ENCODE data around the gene MRPL1. TPM values are rescaled to one million over a fixed set of nuclear protein-coding genes. Genes with fewer than 3 reads are reported as not detected.

The MRPL1 gene
- total RNA-seq, 1 experiment from 2014 or later, result 53.3 TPM

GRCh38 chr4:77865259-77865658 lies 2.6 kb downstream of the MRPL1 start:
- Mint-ChIP-seq H3K4me1 (ENCODE audit: insufficient read depth, unreplicated experiment) (peaks cover 27% of the 10 kb centered on the region), H3K27me3 (ENCODE audit: insufficient read depth, unreplicated experiment) (no peaks in the 10 kb centered on the region), H3K4me3 (ENCODE audit: unreplicated experiment) (no peak overlapping the region), H3K27ac (ENCODE audit: low read depth, unreplicated experiment) (no peak overlapping the region), H3K36me3 (ENCODE audit: insufficient read depth, unreplicated experiment) (peaks cover 23% of the 10 kb centered on the region), H3K9me3 (ENCODE audit: unreplicated experiment) (no peaks in the 10 kb centered on the region)
- BruUV-seq (replicated peaks), result no TSS peak
- CTCF ChIA-PET, result interaction anchor here (0.5 to 0.7 kb wide), 3 partner anchors 30 to 123 kb away, joined by 3 to 5 read pairs (median 3); no protein-coding TSS in a partner anchor
- intact Hi-C loops (cut with micrococcal nuclease), result no loop called here
- no peak for TF ChIP-seq CTCF (IDR thresholded peaks at IDR 0.05; ENCODE audit: unreplicated experiment)
- POLR2A ChIA-PET, result interaction anchor here (0.6 to 4.2 kb wide), 4 partner anchors 17 to 120 kb away, joined by 3 to 49 read pairs (median 4); no protein-coding TSS in a partner anchor
- DNase-seq (ENCODE audit: unreplicated experiment), result no peak

DNA sequence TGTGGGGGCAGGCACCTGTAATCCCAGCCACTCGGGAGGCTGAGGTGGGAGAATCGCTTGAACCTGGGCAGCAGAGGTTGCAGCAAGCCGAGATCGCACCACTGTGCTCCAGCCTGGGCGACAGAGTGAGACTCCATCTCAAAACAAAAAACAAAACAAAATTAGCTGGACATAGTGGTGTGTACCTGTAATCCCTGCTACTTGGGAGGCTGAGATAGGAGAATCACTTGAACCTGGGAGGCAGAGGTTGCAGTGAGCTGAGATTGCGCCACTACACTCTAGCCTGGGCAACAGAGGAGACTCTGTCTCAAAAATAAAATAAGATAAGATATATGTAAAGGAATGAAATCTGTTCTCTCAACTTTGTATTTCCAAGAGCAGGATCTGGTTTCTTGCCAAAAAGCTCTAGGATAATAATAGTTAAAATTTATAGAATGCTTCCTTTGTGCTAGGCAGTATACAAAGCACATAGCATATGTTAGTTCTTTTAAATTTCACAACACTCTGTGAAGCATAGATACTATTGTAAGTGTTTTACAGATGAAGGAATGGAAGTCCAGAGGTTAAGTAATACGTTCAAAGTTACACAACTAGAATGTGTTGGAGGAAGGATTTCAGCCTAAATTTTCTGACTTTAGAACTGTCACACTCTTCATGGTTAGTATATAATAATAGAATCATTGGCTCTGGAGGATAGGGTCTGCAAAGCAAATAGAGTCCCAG lies 10.3 kb downstream of the MRPL1 start:
- POLR2A ChIA-PET, result no interaction called here
- no peaks in the 10 kb centered on the region for H3K9me3 Mint-ChIP-seq (ENCODE audit: unreplicated experiment)
- CTCF ChIA-PET, result interaction anchor here (0.6 to 2.1 kb wide), 2 partner anchors 11 to 621 kb away, joined by 5 to 6 read pairs; partner anchors contain the start of gene MRPL1
- DNase-seq (ENCODE audit: unreplicated experiment), result no peak
- no peak overlapping the region for H3K27ac Mint-ChIP-seq (ENCODE audit: low read depth, unreplicated experiment)
- peaks cover 32% of the 10 kb centered on the region for H3K36me3 Mint-ChIP-seq (ENCODE audit: insufficient read depth, unreplicated experiment)
- no peak for TF ChIP-seq CTCF (IDR thresholded peaks at IDR 0.05; ENCODE audit: unreplicated experiment)
- no peak overlapping the region for H3K4me3 Mint-ChIP-seq (ENCODE audit: unreplicated experiment)
- peaks cover 12% of the 10 kb centered on the region for H3K4me1 Mint-ChIP-seq (ENCODE audit: insufficient read depth, unreplicated experiment)
- intact Hi-C loops (cut with micrococcal nuclease), result no loop called here
- BruUV-seq (replicated peaks), result no TSS peak
- no peaks in the 10 kb centered on the region for H3K27me3 Mint-ChIP-seq (ENCODE audit: insufficient read depth, unreplicated experiment)

GRCh38 chr4:77877167-77877566 lies 14.5 kb downstream of the MRPL1 start:
- POLR2A ChIA-PET, result interaction anchor here (0.6 to 6.9 kb wide), 2 partner anchors 15 to 674 kb away, joined by 3 to 80 read pairs; partner anchors contain the start of gene MRPL1
- BruUV-seq (replicated peaks), result no TSS peak
- intact Hi-C loops (cut with micrococcal nuclease), result no loop called here
- no peak overlapping the region for H3K4me3 Mint-ChIP-seq (ENCODE audit: unreplicated experiment)
- H3K4me1 Mint-ChIP-seq (ENCODE audit: insufficient read depth, unreplicated experiment), result peaks cover 18% of the 10 kb centered on the region
- CTCF ChIA-PET, result no interaction called here
- peaks cover 28% of the 10 kb centered on the region for H3K36me3 Mint-ChIP-seq (ENCODE audit: insufficient read depth, unreplicated experiment)
- DNase-seq (ENCODE audit: unreplicated experiment), result no peak
- no peak overlapping the region for H3K27ac Mint-ChIP-seq (ENCODE audit: low read depth, unreplicated experiment)
- no peaks in the 10 kb centered on the region for H3K27me3 Mint-ChIP-seq (ENCODE audit: insufficient read depth, unreplicated experiment)
- TF ChIP-seq CTCF (IDR thresholded peaks at IDR 0.05; ENCODE audit: unreplicated experiment), result no peak
- H3K9me3 Mint-ChIP-seq (ENCODE audit: unreplicated experiment), result no peaks in the 10 kb centered on the region

DNA sequence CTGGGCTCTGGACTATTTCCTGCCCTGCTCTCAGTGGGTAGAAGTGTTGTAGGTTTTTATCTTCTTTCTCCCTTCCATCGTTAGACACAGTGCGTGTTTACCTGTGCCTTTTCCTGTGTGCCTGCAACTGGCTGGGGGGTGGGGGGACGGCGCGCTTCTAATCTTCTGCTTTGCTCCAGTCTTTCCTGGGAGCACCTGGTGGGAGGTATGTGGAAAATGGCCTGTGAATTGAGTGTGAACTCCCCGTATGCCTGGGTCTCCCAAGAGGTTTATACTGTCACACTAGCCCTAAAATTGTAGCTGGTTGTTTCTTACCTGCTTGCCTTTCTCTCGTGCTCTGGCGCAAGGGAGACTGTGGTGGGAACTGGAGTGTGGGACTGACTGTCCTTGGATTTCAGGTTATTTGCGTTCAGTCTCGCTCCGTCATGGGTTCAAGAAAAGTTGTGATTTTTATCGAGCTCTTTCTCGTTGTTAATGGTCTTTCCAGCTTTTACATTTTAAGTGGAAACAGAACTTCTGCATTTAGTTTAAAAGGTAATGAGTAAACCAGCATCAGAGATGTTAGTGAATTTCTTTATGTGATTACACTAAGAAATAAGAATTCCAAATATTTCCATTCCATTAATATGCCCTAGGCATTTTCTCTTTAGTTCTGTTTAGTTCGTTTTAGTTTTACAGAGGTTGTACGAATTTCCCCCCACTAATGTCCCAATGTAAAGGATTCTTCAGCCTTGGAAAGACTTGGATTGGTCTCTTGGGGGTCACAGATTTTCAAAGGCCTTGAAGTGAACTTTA lies 15.3 kb downstream of the MRPL1 start:
- Mint-ChIP-seq H3K27ac (ENCODE audit: low read depth, unreplicated experiment) (no peak overlapping the region), H3K4me1 (ENCODE audit: insufficient read depth, unreplicated experiment) (peaks cover 22% of the 10 kb centered on the region), H3K4me3 (ENCODE audit: unreplicated experiment) (no peak overlapping the region), H3K9me3 (ENCODE audit: unreplicated experiment) (no peaks in the 10 kb centered on the region), H3K27me3 (ENCODE audit: insufficient read depth, unreplicated experiment) (no peaks in the 10 kb centered on the region), H3K36me3 (ENCODE audit: insufficient read depth, unreplicated experiment) (peaks cover 32% of the 10 kb centered on the region)
- ChIA-PET CTCF (interaction anchor here (0.6 to 1.8 kb wide), 3 partner anchors 8 to 61 kb away, joined by 3 to 4 read pairs (median 3); no protein-coding TSS in a partner anchor), POLR2A (interaction anchor here (0.6 to 6.9 kb wide), 5 partner anchors 16 to 675 kb away, joined by 3 to 80 read pairs (median 10); partner anchors contain the start of genes CNOT6L and MRPL1)
- intact Hi-C loops (cut with micrococcal nuclease), result no loop called here
- no peak for TF ChIP-seq CTCF (IDR thresholded peaks at IDR 0.05; ENCODE audit: unreplicated experiment)
- BruUV-seq (replicated peaks), result no TSS peak
- no peak for DNase-seq (ENCODE audit: unreplicated experiment)

Data from MCF 10A (cell line).